Adrenal gland (tissue), 12 donors: ENCODE measurements around the gene MAML1. TPM values are rescaled to one million over a fixed set of nuclear protein-coding genes. Genes with fewer than 3 reads are reported as not detected.

Experiments
- DNase-seq, 7 donors: peaks; one replicate each; pipeline ENCODE4 v3.0.0-alpha.2; 2019 to 2020
- H3K27ac ChIP-seq, 5 donors: fragments of 200-600 bp; sonication (generic) in 4 of 5; 1 replicate in 3 of 5; 2 replicates in 2 of 5; pipeline versions ENCODE4 v1.5.1 to v1.8.0; 2016 to 2020; ENCODE audit warnings: mild to moderate bottlenecking in 1 of 5
- H3K27me3 ChIP-seq: fragments of 200-600 bp; 2 replicates; pipeline ENCODE4 v1.8.0; 2021
- H3K36me3 ChIP-seq, 2 donors: fragments of 200-600 bp; replicated peaks in 1 of 2; 1 replicate in 1 of 2; 2 replicates in 1 of 2; pipeline versions ENCODE4 v1.5.1 to v1.8.0; 2018 to 2022
- H3K4me1 ChIP-seq, 2 donors: fragments of 200-600 bp; replicated peaks in 1 of 2; 1 replicate in 1 of 2; 2 replicates in 1 of 2; pipeline versions ENCODE4 v1.5.1 to v1.8.0; 2018 to 2021
- H3K4me3 ChIP-seq, 4 donors: fragments of 200-600 bp; sonication (generic) in 3 of 4; one replicate each; pipeline ENCODE4 v1.5.1; 2016 to 2018
- H3K9me3 ChIP-seq, 3 donors: fragments of 200-600 bp; sonication (generic) in 1 of 3; replicated peaks in 1 of 3; 1 replicate in 2 of 3; 2 replicates in 1 of 3; pipeline versions ENCODE4 v1.5.1 to v1.8.0; 2016 to 2021
- POLR2A ChIP-seq, 2 donors: fragments of 450-650 bp; IDR thresholded peaks; one replicate each; pipeline ENCODE4 v1.6.1; 2017; ENCODE audit warnings: antibody characterized with exemption in 2 of 2, mild to moderate bottlenecking in 2 of 2, moderate library complexity in 1 of 2
- WGBS, 4 donors: extraction: QIAGEN DNeasy Blood & Tissue Kit in 2 of 4; methylation state at CpG; one replicate each; pipeline versions ENCODE4 v1.1.5 to v1.1.7; 2013 to 2017; 5-methylcytosine and 5-hydroxymethylcytosine counted together
- intact Hi-C, 2 donors: fragments of 100-400 bp; cut with DNase I; formaldehyde crosslinking; loops; one replicate each; pipeline versions ENCODE4 v1.14.1 to v1.15.0; 2022 to 2023
- polyA plus RNA-seq, 3 donors: library from polyadenylated mRNA; stranded (reverse); fragments of 200-250 nt in 2 of 3; fragments of 350-450 nt in 1 of 3; fragmentation: Illumina TruSeq in 1 of 3; extraction: RNeasy Lipid Tissue Mini Kit (QIAGEN cat#74804) in 1 of 3; gene quantifications; one replicate each; pipeline ENCODE4 v1.2.3, GENCODE V29; 2013 to 2014
- total RNA-seq, 9 donors: library from RNA; depleted of rRNA in 4 of 9; stranded (reverse); fragments of >200 nt in 4 of 9; fragments of 120-200 nt in 1 of 9; fragmentation: NEBNext Ultra II Directional in 1 of 9; extraction: Animal tissue kit (Norgen Biotek cat#: 25700) in 1 of 9; gene quantifications; one replicate each; pipeline versions ENCODE4 v1.1.0 to v1.2.4, GENCODE V29; 2013 to 2023
- TF ChIP-seq, protein P1 (sequence below), 6 experiments: fragments of 450-650 bp in 4 of 6; fragments of 200-600 bp in 2 of 6; sonication (generic) in 1 of 6; IDR thresholded peaks; 1 replicate in 5 of 6; 2 replicates in 1 of 6; pipeline versions ENCODE4 v1.5.1 to v1.8.0; 2016 to 2021; ENCODE audit warnings: antibody characterized with exemption in 6 of 6, mild to moderate bottlenecking in 2 of 6, moderate library complexity in 1 of 6
- donor health status: healthy with polysubstance abuse.
- donor health status: Bipolar disorder and iron deficiency.
- donor health status: DM: yes; HTN: yes; CAD: no.
- donor health status: DM: no; HTN: no; CAD: no.
- donor health status: DM: no; HTN: no; CAD: no.
- donor health status: DM: yes; HTN: yes; CAD: no.

Gene MAML1
- total and polyA plus RNA-seq, 12 donors: 7.3 to 70.7 (median 29.2) TPM

DNA sequence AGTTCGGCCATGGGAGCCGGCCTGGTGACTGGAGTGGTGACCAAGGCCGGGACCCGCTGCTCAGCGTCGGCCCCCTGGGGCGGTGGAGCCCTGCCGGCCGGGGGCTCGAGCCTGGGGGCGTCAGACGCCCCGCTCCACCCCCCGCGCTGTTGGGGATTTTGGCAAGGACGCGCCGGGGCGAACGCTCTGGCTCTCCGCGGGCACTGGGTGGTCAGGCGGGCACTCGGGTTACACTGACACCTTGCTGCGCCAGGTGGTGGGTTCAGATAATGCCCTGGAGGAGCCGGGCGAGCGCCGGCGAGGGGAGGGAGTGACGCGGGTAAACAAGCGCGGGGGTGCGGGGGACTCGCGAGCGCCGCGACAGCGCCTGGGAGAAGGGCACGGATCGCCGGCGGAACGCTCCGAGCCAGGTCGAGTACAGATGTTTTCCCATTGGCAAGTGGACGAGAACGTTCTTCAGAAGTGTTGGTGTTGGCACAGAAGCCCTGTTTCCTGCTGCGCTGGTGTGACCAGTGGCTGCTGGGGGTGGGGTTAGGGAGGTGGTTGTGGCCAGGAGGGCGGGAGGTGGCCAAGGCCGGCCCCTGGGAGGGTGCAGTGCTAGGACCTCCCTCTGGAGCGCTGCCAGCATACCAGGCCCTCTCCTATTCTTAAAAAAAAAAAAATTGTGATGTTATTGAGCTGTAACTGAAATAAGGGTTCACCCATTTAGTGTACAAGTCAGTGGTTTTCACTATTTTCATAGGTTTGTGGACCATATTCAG is 88.9 kb downstream of the MAML1 start:
- peak; percentile 68 to 94 for TF ChIP-seq POLR2A (IDR thresholded peaks at IDR 0.05)
- TF ChIP-seq, protein P1, sequence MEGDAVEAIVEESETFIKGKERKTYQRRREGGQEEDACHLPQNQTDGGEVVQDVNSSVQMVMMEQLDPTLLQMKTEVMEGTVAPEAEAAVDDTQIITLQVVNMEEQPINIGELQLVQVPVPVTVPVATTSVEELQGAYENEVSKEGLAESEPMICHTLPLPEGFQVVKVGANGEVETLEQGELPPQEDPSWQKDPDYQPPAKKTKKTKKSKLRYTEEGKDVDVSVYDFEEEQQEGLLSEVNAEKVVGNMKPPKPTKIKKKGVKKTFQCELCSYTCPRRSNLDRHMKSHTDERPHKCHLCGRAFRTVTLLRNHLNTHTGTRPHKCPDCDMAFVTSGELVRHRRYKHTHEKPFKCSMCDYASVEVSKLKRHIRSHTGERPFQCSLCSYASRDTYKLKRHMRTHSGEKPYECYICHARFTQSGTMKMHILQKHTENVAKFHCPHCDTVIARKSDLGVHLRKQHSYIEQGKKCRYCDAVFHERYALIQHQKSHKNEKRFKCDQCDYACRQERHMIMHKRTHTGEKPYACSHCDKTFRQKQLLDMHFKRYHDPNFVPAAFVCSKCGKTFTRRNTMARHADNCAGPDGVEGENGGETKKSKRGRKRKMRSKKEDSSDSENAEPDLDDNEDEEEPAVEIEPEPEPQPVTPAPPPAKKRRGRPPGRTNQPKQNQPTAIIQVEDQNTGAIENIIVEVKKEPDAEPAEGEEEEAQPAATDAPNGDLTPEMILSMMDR (IDR thresholded peaks at IDR 0.05): no peak
- intact Hi-C loops: loop anchor here in 1 of 2 donors (10.0 kb wide), 1 partner anchor 83 kb away; the partner anchor contains the start of gene TBC1D9B
- Histone ChIP-seq H3K27me3 (no peaks in the 10 kb centered on the region), H3K27ac (peak overlapping the region; percentile 89 to 100 (median 99)), H3K4me1 (peaks cover 66 to 81% of the 10 kb centered on the region in 2 donors), H3K36me3 (peaks cover 0 to 42% of the 10 kb centered on the region in 2 donors), H3K4me3 (peak overlapping the region; percentile 52 to 99 (median 86)), H3K9me3 (no peaks in the 10 kb centered on the region)
- peak; percentile 94 to 98 (median 98) for DNase-seq
- whole genome bisulfite sequencing, 4 donors: 0% methylated on average over 2 to 54 of the region's 54 CpGs

DNA sequence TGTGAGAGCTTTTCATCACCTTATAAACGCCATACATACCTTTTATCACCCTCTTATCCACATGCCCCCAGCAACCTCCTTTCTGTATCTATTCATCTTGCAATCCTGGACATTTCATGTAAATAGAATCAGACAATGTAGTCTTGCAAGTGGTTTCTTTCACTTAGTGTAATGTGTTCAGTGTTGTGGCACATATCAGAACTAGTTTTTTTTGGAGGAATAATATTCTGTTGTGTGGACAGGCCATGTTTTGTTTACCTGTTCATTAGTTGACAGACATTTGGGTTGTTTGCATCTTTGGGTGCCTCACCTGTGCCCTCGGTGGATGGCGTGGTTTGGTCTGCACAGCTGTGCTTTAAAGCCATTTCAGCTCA is 89.4 kb downstream of the MAML1 start:
- peaks cover 62 to 82% of the 10 kb centered on the region in 2 donors for H3K4me1 ChIP-seq
- intact Hi-C loops: loop anchor here in 1 of 2 donors (10.0 kb wide), 1 partner anchor 83 kb away; the partner anchor contains the start of gene TBC1D9B

DNA sequence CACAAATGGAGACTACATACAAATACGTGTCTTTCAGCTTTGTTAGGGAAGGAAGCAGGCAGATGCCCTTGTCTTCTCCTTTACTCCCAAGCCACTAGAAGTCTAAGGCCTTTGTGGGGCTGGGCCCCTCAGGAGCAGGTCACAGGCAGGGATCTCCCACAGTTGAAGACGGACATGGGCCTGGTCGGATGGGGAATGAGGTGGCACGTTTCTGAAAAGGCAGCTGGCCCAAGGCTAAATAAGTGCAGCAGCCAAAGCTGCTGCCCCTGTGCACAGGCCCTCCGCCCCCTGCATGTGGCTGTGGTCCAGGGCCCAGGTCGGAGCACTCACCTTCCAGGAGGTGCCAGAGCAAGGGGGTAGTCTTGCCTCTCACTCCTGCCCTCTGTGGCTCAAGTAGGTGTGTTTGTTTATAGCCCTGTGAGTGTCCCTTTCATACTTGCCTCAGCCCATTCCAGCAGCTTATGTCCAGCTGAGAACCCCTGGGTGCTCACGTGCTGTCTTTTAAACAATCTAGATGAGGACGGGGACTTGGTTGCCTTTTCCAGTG is 89.9 kb downstream of the MAML1 start:
- Histone ChIP-seq H3K27ac (peak overlapping the region in 4 of 5 donors; percentile 42 to 100 (median 99)), H3K4me3 (peak overlapping the region in 3 of 4 donors; percentile 50 to 99 (median 81)), H3K27me3 (no peaks in the 10 kb centered on the region), H3K4me1 (peaks cover 62 to 82% of the 10 kb centered on the region in 2 donors), H3K9me3 (no peaks in the 10 kb centered on the region), H3K36me3 (peaks cover 0 to 53% of the 10 kb centered on the region in 2 donors)
- intact Hi-C loops: loop anchor here in 1 of 2 donors (10.0 kb wide), 1 partner anchor 82 kb away; the partner anchor contains the start of gene TBC1D9B
- 9 to 35% (median 28%) methylated on average over 6 to 8 of the region's 8 CpGs for WGBS, 4 donors
- TF ChIP-seq, protein P1 (IDR thresholded peaks at IDR 0.05): no peak
- peak in 1 of 2 donors; percentile 29 for TF ChIP-seq POLR2A (IDR thresholded peaks at IDR 0.05)
- DNase-seq: peak in 4 of 7 donors; percentile 25 to 40 (median 36)

More for the DNA sequence above, 89.4 kb downstream of the MAML1 start:
- Histone ChIP-seq H3K27ac (peak overlapping the region in 4 of 5 donors; percentile 42 to 100 (median 99)), H3K36me3 (peaks cover 0 to 48% of the 10 kb centered on the region in 2 donors), H3K27me3 (no peaks in the 10 kb centered on the region), H3K4me3 (peak overlapping the region in 3 of 4 donors; percentile 50 to 99 (median 81)), H3K9me3 (no peaks in the 10 kb centered on the region)
- peak in 1 of 7 donors; percentile 25 for DNase-seq
- 26 to 38% (median 29%) methylated on average over 3 of the region's 3 CpGs for WGBS, 4 donors
- TF ChIP-seq, protein P1 (IDR thresholded peaks at IDR 0.05): no peak
- TF ChIP-seq POLR2A (IDR thresholded peaks at IDR 0.05): no peak
